HepG2 (cell line): Measurements from ENCODE around the gene AFG1L. TPM values are rescaled to one million over a fixed set of nuclear protein-coding genes. Genes with fewer than 3 reads are reported as not detected.
A peak's percentile ranks its signal among the peaks of the same experiment; 100 is the strongest.

Experiments used
- CBFB ChIP-seq: sonication (generic); formaldehyde crosslinking; IDR thresholded peaks from 2 replicates; pipeline ENCODE4 v1.4.0; 2020; ENCODE audit warnings: missing genetic modification reagents
- CHD4 ChIP-seq: fragments of 200-600 bp; sonication (generic); IDR thresholded peaks from 2 replicates; pipeline ENCODE4 v1.7.0; 2017; ENCODE audit warnings: mild to moderate bottlenecking, low read length, borderline replicate concordance
- CSRNP1 ChIP-seq: sonication (generic); formaldehyde crosslinking; IDR thresholded peaks from 2 replicates; pipeline ENCODE4 v1.8.1; 2023; ENCODE audit warnings: mild to moderate bottlenecking, missing genetic modification reagents
- EED ChIP-seq: sonication (generic); formaldehyde crosslinking; IDR thresholded peaks from 2 replicates; pipeline ENCODE4 v1.5.0; 2020; ENCODE audit warnings: mild to moderate bottlenecking, missing genetic modification reagents
- FOXO4 ChIP-seq: sonication (generic); formaldehyde crosslinking; conservative IDR thresholded peaks from 2 replicates; pipeline ENCODE4 v1.8.1; 2023; ENCODE audit warnings: missing genetic modification reagents
- GABPB1 ChIP-seq: IDR thresholded peaks from 2 replicates; pipeline ENCODE4 v1.6.1; 2016; ENCODE audit warnings: mild to moderate bottlenecking, missing genetic modification reagents, moderate library complexity, missing compliant biosample characterization
- JARID2 ChIP-seq: sonication (generic); formaldehyde crosslinking; IDR thresholded peaks from 2 replicates; pipeline ENCODE4 v1.8.1; 2023; ENCODE audit warnings: missing genetic modification reagents, inconsistent platforms; ENCODE audit not compliant: insufficient replicate concordance
- KDM2A ChIP-seq: sonication (generic); formaldehyde crosslinking; IDR thresholded peaks from 2 replicates; pipeline ENCODE4 v1.4.0; 2020; ENCODE audit warnings: low read depth, missing genetic modification reagents, borderline replicate concordance
- LCORL ChIP-seq, 2 experiments: fragments of 450-650 bp in 1 of 2; sonication (generic) in 1 of 2; formaldehyde crosslinking in 1 of 2; IDR thresholded peaks; 2 replicates each; pipeline versions ENCODE4 v1.5.0 to v1.6.1; 2017 to 2020; ENCODE audit warnings: antibody characterized with exemption in 1 of 2, missing genetic modification reagents in 1 of 2
- PAX8 ChIP-seq: sonication (generic); formaldehyde crosslinking; IDR thresholded peaks from 2 replicates; pipeline ENCODE4 v1.8.0; 2022; ENCODE audit warnings: mild to moderate bottlenecking, missing genetic modification reagents, borderline replicate concordance
- TBL1XR1 ChIP-seq: fragments of 150-350 bp; IDR thresholded peaks from 2 replicates; pipeline ENCODE4 v1.6.1; 2014; ENCODE audit warnings: borderline replicate concordance, low read length; ENCODE audit not compliant: partially characterized antibody
- TEAD3 ChIP-seq: optimal IDR thresholded peaks from 2 replicates; pipeline ENCODE3; 2016; ENCODE audit warnings: borderline replicate concordance
- ZBTB49 ChIP-seq: sonication (generic); formaldehyde crosslinking; IDR thresholded peaks from 2 replicates; pipeline ENCODE4 v1.4.0; 2020; ENCODE audit warnings: missing genetic modification reagents, borderline replicate concordance
- ZC3H4 ChIP-seq: sonication (generic); formaldehyde crosslinking; IDR thresholded peaks from 2 replicates; pipeline ENCODE4 v1.4.0; 2020; ENCODE audit warnings: missing genetic modification reagents, borderline replicate concordance
- ZNF24 ChIP-seq: fragments of 450-650 bp; IDR thresholded peaks from 2 replicates; pipeline ENCODE4 v1.6.1; 2017; ENCODE audit warnings: antibody characterized with exemption, mild to moderate bottlenecking
- ZNF552 ChIP-seq: sonication (generic); formaldehyde crosslinking; IDR thresholded peaks from 2 replicates; pipeline ENCODE4 v1.9.0; 2022; ENCODE audit warnings: missing genetic modification reagents, mild to moderate bottlenecking, borderline replicate concordance
- ZNF614 ChIP-seq: IDR thresholded peaks from 2 replicates; pipeline ENCODE4 v1.6.1; 2018; ENCODE audit warnings: missing biosample characterization, missing genetic modification reagents, inconsistent platforms, borderline replicate concordance
- ZNF670 ChIP-seq: sonication (generic); formaldehyde crosslinking; IDR thresholded peaks from 2 replicates; pipeline ENCODE4 v1.8.0; 2022; ENCODE audit warnings: mild to moderate bottlenecking, missing genetic modification reagents, borderline replicate concordance
- ZNF724P ChIP-seq: sonication (generic); formaldehyde crosslinking; IDR thresholded peaks from 2 replicates; pipeline ENCODE4 v1.8.0; 2022; ENCODE audit warnings: missing genetic modification reagents, borderline replicate concordance
- ZSCAN5A ChIP-seq: sonication (generic); formaldehyde crosslinking; IDR thresholded peaks from 2 replicates; pipeline ENCODE4 v1.8.0; 2022; ENCODE audit warnings: mild to moderate bottlenecking, missing genetic modification reagents, borderline replicate concordance
- polyA plus RNA-seq, 8 experiments: library from polyadenylated mRNA; depleted of rRNA in 3 of 8; stranded (reverse) in 7 of 8; unstranded in 1 of 8; fragments of >200 nt; fragmentation: Illumina TruSeq in 4 of 8; extraction: Trizol in 4 of 8; gene quantifications; 2 replicates each; pipeline versions ENCODE4 v1.2.1 to v1.2.3, GENCODE V29; 2011 to 2016; ENCODE audit warnings: low read depth in 4 of 8, missing spikeins in 1 of 8, mixed read lengths in 1 of 8; ENCODE audit not compliant: insufficient read depth in 1 of 8
- total RNA-seq, 5 experiments: library from RNA; depleted of rRNA; stranded (reverse); fragments of >200 nt; fragmentation: Illumina TruSeq; extraction: Trizol; gene quantifications; 2 replicates each; pipeline ENCODE4 v1.2.3, GENCODE V29; 2016; ENCODE audit warnings: low read depth in 1 of 5

The AFG1L gene
- total and polyA plus RNA-seq, 2 of the 13 experiments (the other 11 are each of a cell fraction or from before 2014, with no cell fraction given), result 3.1 to 14.0 TPM

GRCh38 chr6:108260809-108261569 is 33.9 kb upstream of the AFG1L start, which contains the start of gene SNX3 (continued):
- TF ChIP-seq ZBTB49 (CRISPR knock-in tag) (no peak), JARID2 (CRISPR knock-in tag) (no peak), ZC3H4 (CRISPR knock-in tag) (no peak), PAX8 (CRISPR knock-in tag) (peak; percentile 25; the same call in 1 of the 2 replicates), EED (CRISPR knock-in tag) (no peak), ZNF552 (CRISPR knock-in tag) (peak; percentile 48; the same call in 1 of the 2 replicates), CSRNP1 (peak; percentile 81), TEAD3 (CRISPR knock-in tag) (peak; percentile 86), ZNF670 (CRISPR knock-in tag) (peak; percentile 82; the same call in 1 of the 2 replicates), ZNF724P (CRISPR knock-in tag) (peak; percentile 44; the same call in 1 of the 2 replicates), GABPB1 (peak; percentile 94), ZSCAN5A (CRISPR knock-in tag) (peak; percentile 66; the same call in 1 of the 2 replicates), FOXO4 (CRISPR knock-in tag) (no peak), ZNF614 (CRISPR knock-in tag) (0 out of 2 replicates have a peak, but pooled peaks have one; percentile 24), CHD4 (no peak), LCORL (IDR thresholded peaks at IDR 0.05) (no peak), LCORL (CRISPR knock-in tag; IDR thresholded peaks at IDR 0.05) (peak; percentile 84), TBL1XR1 (peak; percentile 19), KDM2A (peak; percentile 80; the same call in 1 of the 2 replicates), CBFB (CRISPR knock-in tag) (peak; percentile 55; the same call in 1 of the 2 replicates), ZNF24 (no peak)
